Left renal cortex interstitium (tissue), 4 donors: ENCODE results near the gene BRMS1. TPM values are rescaled to one million over a fixed set of nuclear protein-coding genes. Genes with fewer than 3 reads are reported as not detected.
A peak's percentile ranks its signal among the peaks of the same experiment; 100 is the strongest.
"Not testable (repeated sequence)": the region's sequence is repeated elsewhere in the genome, so short reads cannot be mapped to it uniquely, and the experiment has no call there.

ENCODE experiments used
- DNase-seq, 4 donors: peaks; one replicate each; pipeline ENCODE4 v3.0.0-alpha.2; 2013; ENCODE audit warnings: low read depth in 4 of 4, low spot score in 2 of 4, missing footprints in 1 of 4
- polyA plus RNA-seq, 4 donors: library from polyadenylated mRNA; unstranded; fragments of 120-200 nt; gene quantifications; one replicate each; pipeline ENCODE4 v1.2.1, GENCODE V29; 2013; ENCODE audit not compliant: insufficient read length in 4 of 4

The BRMS1 gene, protein sequence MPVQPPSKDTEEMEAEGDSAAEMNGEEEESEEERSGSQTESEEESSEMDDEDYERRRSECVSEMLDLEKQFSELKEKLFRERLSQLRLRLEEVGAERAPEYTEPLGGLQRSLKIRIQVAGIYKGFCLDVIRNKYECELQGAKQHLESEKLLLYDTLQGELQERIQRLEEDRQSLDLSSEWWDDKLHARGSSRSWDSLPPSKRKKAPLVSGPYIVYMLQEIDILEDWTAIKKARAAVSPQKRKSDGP
- polyA plus RNA-seq, result 10 to 100 TPM; 30.8 to 38.6 (median 34.8) TPM

GRCh38 chr11:66344550-66345315 is at the start of gene BRMS1:
TSS of gene BRMS1 (minus strand) at chr11:66345104. CDS start at chr11:66342234, 2,870 bp downstream.
- peak; percentile 86 to 97 (median 90) for DNase-seq

GRCh38 chr11:66393954-66394353 is 49.0 kb upstream of the BRMS1 start:
- DNase-seq, result no peak

DNA sequence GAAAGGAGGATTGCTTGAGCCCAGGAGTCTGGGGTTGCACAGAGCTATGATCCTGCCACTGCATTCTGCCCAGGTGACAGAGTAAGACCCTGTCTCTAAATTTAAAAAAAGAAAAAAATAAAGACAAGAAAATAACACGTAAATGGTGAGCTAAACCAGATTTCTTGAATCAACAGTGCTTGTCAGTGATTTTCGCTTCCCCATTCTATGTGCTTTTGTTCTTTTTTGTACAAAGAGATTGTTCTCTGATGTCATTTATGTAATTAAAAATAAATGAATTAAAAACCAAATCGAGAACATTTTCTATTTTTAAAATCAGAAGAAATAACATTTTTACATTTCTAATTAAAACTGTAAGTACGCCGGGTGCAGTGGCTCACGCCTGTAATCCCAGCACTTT is 46.4 kb upstream of the BRMS1 start:
- no peak for DNase-seq

GRCh38 chr11:66388780-66389386 is 44.0 kb upstream of the BRMS1 start:
- peak in 1 of 4 donors; percentile 59 for DNase-seq

GRCh38 chr11:66386171-66387069 is 41.5 kb upstream of the BRMS1 start:
- peak in 2 of 4 donors; percentile 70 to 86 for DNase-seq

DNA sequence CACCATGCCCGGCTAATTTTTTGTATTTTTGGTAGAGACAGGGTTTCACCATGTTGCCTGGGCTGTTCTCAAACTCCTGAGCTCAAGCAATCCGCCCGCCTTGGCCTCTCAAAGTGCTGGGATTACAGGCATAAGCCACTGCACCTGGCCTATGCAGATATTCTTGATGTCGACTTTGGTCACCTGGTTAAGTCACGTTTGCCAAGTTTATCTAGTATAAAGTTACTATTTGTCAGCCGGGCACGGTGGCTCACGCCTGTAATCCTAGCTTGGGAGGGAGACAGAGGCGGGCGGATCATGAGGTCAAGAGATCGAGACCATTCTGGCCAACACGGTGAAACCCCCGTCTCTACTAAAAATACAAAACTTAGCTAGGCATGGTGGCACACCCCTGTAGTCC is 39.4 kb upstream of the BRMS1 start:
- not testable (repeated sequence) for DNase-seq

- not testable (repeated sequence) for DNase-seq
Observed at GRCh38 chr11:66380264-66380663, 35.4 kb upstream of the BRMS1 start.

DNA sequence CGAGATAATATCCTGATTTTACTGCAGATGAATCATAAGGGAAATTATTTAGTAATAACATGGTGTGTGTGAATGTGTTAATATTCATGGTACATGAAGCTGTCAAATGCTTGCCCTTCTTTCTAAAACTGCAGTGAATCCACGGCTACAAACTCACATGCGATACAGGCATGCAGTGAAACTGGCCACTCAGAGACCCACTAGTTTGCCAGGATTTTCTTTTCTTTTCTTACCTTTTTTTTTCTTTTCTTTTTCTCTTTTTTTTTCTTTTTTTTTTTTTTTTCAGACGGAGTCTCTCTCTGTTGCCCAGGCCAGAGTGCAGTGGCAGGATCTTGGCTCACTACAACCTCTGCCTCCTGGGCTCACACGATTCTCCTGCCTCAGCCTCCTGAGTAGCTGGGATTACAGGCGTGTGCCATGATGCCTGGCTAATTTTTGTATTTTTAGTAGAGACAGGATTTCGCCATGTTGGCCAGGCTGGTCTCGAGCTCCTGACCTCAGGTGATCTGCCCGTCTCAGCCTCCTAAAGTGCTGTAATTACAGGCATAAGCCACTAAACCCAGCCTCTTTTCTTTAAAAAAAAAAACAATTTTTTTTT is 28.9 kb upstream of the BRMS1 start:
- not testable (repeated sequence) for DNase-seq

DNA sequence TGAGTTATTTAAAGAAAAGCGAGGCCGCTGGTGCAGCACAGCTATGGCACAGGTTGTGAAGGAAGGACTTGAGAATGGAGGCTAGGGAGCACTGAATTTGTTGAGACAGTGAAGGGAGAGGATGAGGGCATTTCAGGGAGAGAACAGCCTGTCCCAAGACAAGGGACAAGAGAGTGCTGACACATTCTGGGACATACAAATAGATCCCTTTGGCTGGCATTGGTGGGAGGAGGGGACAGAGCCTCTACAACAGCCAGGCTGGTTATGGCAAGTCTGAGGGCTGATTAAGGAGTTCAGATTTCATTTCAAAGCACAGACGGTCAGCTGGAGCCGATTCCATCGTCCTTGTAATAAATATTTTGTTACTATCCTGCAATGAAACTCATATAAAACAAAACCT is 28.4 kb upstream of the BRMS1 start:
- no peak for DNase-seq

DNA sequence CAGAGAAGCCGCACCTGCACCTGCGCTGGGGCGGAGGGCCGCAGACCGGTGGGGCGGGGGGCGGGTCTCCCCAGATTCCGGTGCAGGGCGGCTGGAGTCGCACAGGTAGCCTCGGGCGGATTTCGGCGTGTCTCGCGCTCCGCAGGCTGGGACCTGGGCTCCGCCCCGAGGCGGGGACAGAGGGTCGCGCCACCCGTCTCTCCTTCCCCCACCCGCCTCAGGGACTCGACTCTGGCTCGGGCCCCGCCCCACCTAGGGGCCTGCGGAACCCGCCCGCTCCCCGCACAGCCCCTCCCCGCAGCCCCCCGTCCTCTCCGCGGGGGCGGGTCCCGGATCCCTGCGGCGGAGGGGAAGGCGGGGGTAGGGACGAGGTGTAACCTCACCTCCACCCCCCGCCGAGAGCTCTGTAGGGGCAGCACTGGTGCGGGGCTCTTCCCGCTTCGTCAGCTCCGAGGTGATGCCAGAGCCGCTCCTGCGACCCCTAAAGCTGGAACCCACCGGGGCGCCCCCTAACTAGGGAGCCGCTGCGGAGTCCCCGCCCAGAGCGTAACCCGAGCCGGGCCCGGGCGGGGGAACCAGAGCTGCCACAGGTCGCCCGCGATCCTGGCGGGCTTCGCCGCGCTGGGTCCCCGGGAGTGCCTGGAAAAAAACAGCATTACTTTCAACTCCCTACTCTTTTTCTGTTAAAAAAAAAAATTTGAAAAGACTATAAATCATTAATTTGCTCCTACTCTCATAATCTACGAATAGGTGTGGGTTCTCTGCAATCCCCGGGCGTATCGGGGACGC is 26.9 kb upstream of the BRMS1 start, which contains the start of gene SLC29A2:
Gene SLC29A2, minus strand, starts transcription at position 134 of the 789 bp plus-strand sequence. CDS start 169 bp downstream, outside the sequence.
- DNase-seq, result peak in 2 of 4 donors; percentile 59 to 79

DNA sequence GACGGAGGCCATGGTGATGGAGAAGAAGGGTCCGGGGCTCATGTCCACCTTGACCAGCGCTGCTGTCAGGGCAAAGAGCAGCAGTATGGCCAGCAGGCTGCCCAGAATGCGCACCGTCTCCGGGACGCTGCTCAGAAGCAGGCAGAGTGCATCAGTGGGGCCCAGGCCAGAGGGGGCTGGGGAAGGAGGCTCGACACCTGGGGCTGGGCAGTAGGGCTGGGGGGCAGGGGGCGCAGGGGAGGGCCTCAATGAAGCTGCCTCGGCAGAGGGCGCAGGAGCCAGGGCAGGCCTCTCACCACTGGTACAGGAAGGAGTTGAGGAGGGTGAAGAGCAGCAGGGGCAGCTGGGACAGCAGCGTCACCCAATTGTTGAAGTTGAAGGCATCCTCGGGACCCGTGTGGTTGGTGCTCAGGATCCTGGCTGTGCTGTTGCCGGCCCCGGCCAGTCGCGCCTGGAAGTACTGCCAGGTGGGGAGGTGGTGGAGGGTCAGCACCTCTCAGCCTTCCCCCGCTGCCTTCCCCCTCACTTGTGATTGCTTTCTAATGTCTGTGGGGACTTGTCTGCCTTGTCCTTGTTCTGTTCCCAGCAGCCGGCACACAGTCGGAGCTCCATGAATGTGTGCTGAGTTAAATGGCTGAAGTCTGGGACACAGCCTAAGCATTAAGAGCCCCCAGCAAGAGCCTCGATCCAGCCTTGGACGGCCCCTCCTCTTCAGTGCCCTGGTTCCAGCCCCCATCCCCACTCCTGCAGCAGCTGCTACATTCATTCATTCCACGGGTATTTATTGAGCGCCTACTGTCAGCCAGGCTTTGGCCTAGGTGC is 24.4 kb upstream of the BRMS1 start:
- DNase-seq, result no peak

DNA sequence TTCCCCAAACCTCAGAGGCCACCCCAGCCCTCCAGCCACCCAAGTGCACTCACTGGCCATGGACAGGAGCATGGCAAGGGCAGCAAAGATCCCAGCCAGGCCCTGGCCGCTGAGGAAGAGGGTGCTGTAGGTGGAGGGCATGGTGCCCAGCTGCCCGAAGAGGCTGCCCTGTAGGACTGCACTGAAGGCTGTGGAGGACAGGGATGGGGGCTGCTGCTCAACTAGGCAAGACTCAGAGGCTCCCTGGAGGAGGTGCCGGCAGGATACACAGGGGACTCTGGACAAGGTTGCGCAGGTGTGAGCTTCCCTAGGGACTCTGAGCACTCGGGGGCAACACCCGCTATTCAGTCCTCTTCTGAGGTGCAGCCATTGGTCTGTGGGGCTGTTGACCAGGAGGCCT is 23.6 kb upstream of the BRMS1 start:
- no peak for DNase-seq

GRCh38 chr11:66367561-66368312 is 22.8 kb upstream of the BRMS1 start:
- DNase-seq, result no peak

DNA sequence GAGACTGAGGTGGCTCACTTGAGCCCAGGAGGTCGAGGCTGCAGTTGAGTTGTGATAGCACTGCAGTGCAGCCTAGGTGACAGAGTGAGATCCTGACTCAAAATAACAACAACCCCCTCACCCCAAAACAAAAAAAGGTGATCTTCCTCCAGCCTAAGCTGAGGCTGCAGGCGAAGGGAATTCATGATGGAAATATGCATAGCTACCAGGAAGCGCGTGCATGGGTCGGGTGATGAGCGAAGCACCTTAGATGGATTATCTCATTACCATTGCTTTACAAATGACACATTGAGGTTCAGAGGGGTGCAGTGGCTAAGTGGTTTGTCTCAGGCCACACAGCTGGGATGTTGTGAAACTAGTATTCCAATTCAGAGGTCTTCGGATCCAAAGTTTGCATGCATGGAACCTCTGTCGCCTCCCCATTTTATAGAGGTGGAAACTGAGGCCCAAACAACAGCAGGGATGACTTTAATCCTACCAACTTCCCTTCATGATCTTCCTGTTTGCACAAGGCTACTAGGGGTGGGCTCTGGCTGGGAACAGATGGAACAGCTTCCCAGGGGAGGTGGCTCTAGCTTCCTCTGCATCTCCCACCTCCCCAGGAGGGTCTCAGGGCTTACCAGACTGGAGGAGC is 22.1 kb upstream of the BRMS1 start:
- no peak for DNase-seq

GRCh38 chr11:66365711-66366619 is 21.1 kb upstream of the BRMS1 start:
- no peak for DNase-seq

DNA sequence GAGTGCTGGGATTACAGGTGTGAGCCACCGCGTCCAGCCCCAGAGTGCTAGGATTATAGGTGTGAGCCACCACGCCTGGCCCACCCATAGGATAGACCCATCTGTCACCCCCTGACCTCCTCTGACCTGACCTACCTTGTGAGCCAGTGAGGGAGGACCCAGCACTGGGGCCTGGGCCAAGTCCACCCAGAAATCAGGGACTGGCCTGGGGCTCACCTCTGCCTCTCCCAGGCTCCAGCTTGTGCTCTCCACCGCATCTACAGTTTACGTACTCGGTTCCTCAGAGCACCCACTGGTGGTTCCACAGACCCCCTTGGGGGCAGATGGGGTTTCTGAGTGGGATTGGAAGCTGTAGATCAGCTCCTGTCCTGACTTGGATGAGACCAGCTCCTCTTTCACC is 20.3 kb upstream of the BRMS1 start:
- DNase-seq, result no peak
